DOHH2 (cell line): Measurements from ENCODE around the gene RNF135.

Experiments
- H3F3A ChIP-seq: fragments of 200-600 bp; sonication (generic), shearing (Covaris generic); 2 replicates; pipeline ENCODE4 v1.6.0; 2016; ENCODE audit warnings: antibody characterized with exemption, mild to moderate bottlenecking; ENCODE audit not compliant: control insufficient read depth, insufficient read depth
- H3K27ac ChIP-seq: fragments of 200-600 bp; sonication (generic); 2 replicates; pipeline ENCODE4 v1.5.1; 2014; ENCODE audit warnings: low read depth, mild to moderate bottlenecking, low read length, moderate library complexity
- H3K27me3 ChIP-seq: fragments of 200-600 bp; sonication (generic); 2 replicates; pipeline ENCODE4 v1.6.1; 2014; ENCODE audit warnings: mild to moderate bottlenecking, low read length, mixed read lengths; ENCODE audit not compliant: control insufficient read depth
- H3K36me3 ChIP-seq: fragments of 200-600 bp; sonication (generic); 2 replicates; pipeline ENCODE4 v1.6.1; 2014; ENCODE audit warnings: mild to moderate bottlenecking, low read length, moderate library complexity, mixed read lengths; ENCODE audit not compliant: control insufficient read depth
- H3K4me1 ChIP-seq: fragments of 200-600 bp; sonication (generic); 2 replicates; pipeline ENCODE4 v1.6.1; 2014; ENCODE audit warnings: mild to moderate bottlenecking, low read length, mixed read lengths; ENCODE audit not compliant: control insufficient read depth
- H3K4me2 ChIP-seq: fragments of 200-600 bp; sonication (generic); 2 replicates; pipeline ENCODE4 v1.6.0; 2014; ENCODE audit warnings: mild to moderate bottlenecking, low read length, moderate library complexity
- H3K4me3 ChIP-seq: fragments of 200-600 bp; sonication (generic); 2 replicates; pipeline ENCODE4 v1.5.1; 2014; ENCODE audit warnings: mild to moderate bottlenecking, low read length, mixed read lengths
- H3K79me2 ChIP-seq: fragments of 200-600 bp; sonication (generic); 2 replicates; pipeline ENCODE4 v1.6.1; 2014; ENCODE audit warnings: mild to moderate bottlenecking, low read length, mixed read lengths; ENCODE audit not compliant: control insufficient read depth
- H3K9me2 ChIP-seq: fragments of 200-600 bp; sonication (generic); replicated peaks from 2 replicates; pipeline ENCODE4 v1.6.1; 2014; ENCODE audit warnings: mild to moderate bottlenecking, low read length, mixed read lengths; ENCODE audit not compliant: control insufficient read depth
- H3K9me3 ChIP-seq: fragments of 200-600 bp; sonication (generic); 2 replicates; pipeline ENCODE4 v1.6.1; 2014; ENCODE audit warnings: antibody characterized with exemption, low read length, mixed read lengths; ENCODE audit not compliant: control insufficient read depth, insufficient read depth
- H4K20me1 ChIP-seq: fragments of 200-600 bp; sonication (generic); 2 replicates; pipeline ENCODE4 v1.6.0; 2014; ENCODE audit warnings: low read depth, mild to moderate bottlenecking, antibody characterized with exemption, low read length, moderate library complexity; ENCODE audit not compliant: control insufficient read depth, insufficient read depth
- CTCF ChIP-seq: fragments of 200-600 bp; sonication (generic); IDR thresholded peaks from one replicate; pipeline ENCODE4 v1.5.1; 2014; ENCODE audit warnings: antibody characterized with exemption, mild to moderate bottlenecking, low read depth, low read length; ENCODE audit not compliant: poor library complexity, severe bottlenecking
- EZH2phosphoT487 ChIP-seq: fragments of 200-600 bp; sonication (generic); IDR thresholded peaks from 2 replicates; pipeline ENCODE4 v1.6.1; 2017; ENCODE audit warnings: borderline replicate concordance, mild to moderate bottlenecking, antibody characterized with exemption, low read length, moderate library complexity, mixed read lengths

The RNF135 gene

GRCh38 chr17:30952638-30953393 lies 18.0 kb upstream of the RNF135 start:
- Histone ChIP-seq H3K36me3 (no peaks in the 10 kb centered on the region; the same call in 1 of the 2 replicates), H3K4me1 (peaks cover 68% of the 10 kb centered on the region), H3K9me2 (no peaks in the 10 kb centered on the region), H3K4me3 (peak overlapping the region; percentile 42), H3K4me2 (peak overlapping the region; percentile 66), H3K27me3 (no peaks in the 10 kb centered on the region), H3K27ac (peak overlapping the region; percentile 57), H3K79me2 (no peaks in the 10 kb centered on the region), H3F3A (0 out of 2 replicates have a peak, but pooled peaks cover 3% of the 10 kb centered on the region), H4K20me1 (no peaks in the 10 kb centered on the region), H3K9me3 (no peaks in the 10 kb centered on the region)
- TF ChIP-seq CTCF: no peak
- TF ChIP-seq EZH2phosphoT487: no peak

GRCh38 chr17:30954046-30954830 lies 16.6 kb upstream of the RNF135 start:
- Histone ChIP-seq H3K4me1 (peaks cover 82% of the 10 kb centered on the region), H3K27ac (peak overlapping the region; percentile 23; the same call in 1 of the 2 replicates), H3K27me3 (no peaks in the 10 kb centered on the region), H3K79me2 (no peaks in the 10 kb centered on the region), H3K4me3 (peak overlapping the region; percentile 12; the same call in 1 of the 2 replicates), H3K9me2 (no peaks in the 10 kb centered on the region), H3K4me2 (peak overlapping the region; percentile 66; the same call in 1 of the 2 replicates), H3F3A (peaks cover 11% of the 10 kb centered on the region), H3K36me3 (no peaks in the 10 kb centered on the region; the same call in 1 of the 2 replicates), H4K20me1 (no peaks in the 10 kb centered on the region), H3K9me3 (no peaks in the 10 kb centered on the region)
- TF ChIP-seq EZH2phosphoT487: no peak

- Histone ChIP-seq H3K4me3 (no peak overlapping the region; the same call in 1 of the 2 replicates), H3K27me3 (no peaks in the 10 kb centered on the region), H3K4me1 (peaks cover 88% of the 10 kb centered on the region), H3K36me3 (no peaks in the 10 kb centered on the region; the same call in 1 of the 2 replicates), H3K9me2 (no peaks in the 10 kb centered on the region), H4K20me1 (no peaks in the 10 kb centered on the region), H3K4me2 (peak overlapping the region; percentile 61), H3K79me2 (no peaks in the 10 kb centered on the region), H3F3A (peaks cover 12% of the 10 kb centered on the region), H3K27ac (peak overlapping the region; percentile 19), H3K9me3 (no peaks in the 10 kb centered on the region)
- TF ChIP-seq CTCF (no peak), EZH2phosphoT487 (no peak)
Observed at GRCh38 chr17:30956764-30957374, 14.0 kb upstream of the RNF135 start.
